Loucy (cell line): ENCODE results near the gene ADAMTS2.

Experiments
- CTCF ChIP-seq: fragments of 200-600 bp; sonication (generic); conservative IDR thresholded peaks from 2 replicates; pipeline ENCODE4 v1.5.1; 2014; ENCODE audit warnings: mild to moderate bottlenecking, antibody characterized with exemption, low read length
- EZH2phosphoT487 ChIP-seq: fragments of 200-600 bp; IDR thresholded peaks from 2 replicates; pipeline ENCODE4 v1.6.1; 2018; ENCODE audit warnings: antibody characterized with exemption, mild to moderate bottlenecking, moderate library complexity, borderline replicate concordance

DNA sequence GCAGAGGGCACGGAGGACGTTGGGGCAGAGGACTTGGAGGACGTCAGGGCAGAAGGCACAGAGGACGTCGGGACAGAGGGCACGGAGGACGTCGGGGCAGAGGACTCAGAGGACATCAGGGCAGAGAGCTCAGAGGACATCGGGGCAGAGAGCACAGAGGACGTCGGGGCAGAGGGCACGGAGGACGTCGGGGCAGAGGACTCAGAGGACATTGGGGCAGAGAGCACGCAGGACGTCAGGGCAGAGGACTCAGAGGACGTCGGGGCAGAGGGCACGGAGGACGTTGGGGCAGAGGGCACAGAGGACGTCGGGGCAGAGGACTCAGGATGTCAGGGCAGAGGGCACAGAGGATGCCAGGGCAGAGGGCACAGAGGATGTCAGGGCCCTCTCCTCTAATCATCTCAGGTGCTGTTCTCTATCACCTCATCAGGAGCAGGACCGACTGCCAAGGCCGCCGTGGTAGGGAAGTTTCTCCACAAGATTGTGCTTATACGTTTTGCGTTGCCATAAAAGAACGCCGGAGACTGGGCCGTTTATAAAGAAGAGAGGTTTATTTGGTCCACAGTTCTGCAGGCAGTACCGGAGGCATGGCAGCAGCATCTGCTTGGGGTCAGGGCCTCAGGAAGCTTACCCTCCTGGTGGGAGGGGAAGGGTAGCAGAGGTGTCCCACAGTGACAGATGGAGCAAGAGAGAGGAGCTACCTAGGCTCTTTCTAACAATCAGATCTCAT, 29.4 kb upstream of the ADAMTS2 start:
- TF ChIP-seq EZH2phosphoT487: no peak
- TF ChIP-seq CTCF: no peak
